H1 (cell line): ENCODE data around the gene CLMP. TPM values are rescaled to one million over a fixed set of nuclear protein-coding genes. Genes with fewer than 3 reads are reported as not detected.

Experiments used
- CTCF ChIP-seq, 3 experiments: IDR thresholded peaks; 1 replicate in 2 of 3; 2 replicates in 1 of 3; pipeline versions ENCODE4 v1.5.1 to v1.6.1; 2011; ENCODE audit warnings: low read length in 3 of 3, mild to moderate bottlenecking in 3 of 3, inconsistent platforms in 2 of 3, low read depth in 1 of 3, moderate library complexity in 1 of 3; ENCODE audit not compliant: insufficient read depth in 1 of 3; ENCODE audit errors: control extremely low read depth in 1 of 3
- polyA plus RNA-seq, 7 experiments: library from polyadenylated mRNA; depleted of rRNA in 3 of 7; stranded (reverse) in 5 of 7; unstranded in 2 of 7; fragments of >200 nt in 5 of 7; fragments of 200-250 nt in 2 of 7; gene quantifications; 1 replicate in 5 of 7; 2 replicates in 1 of 7; 4 replicates in 1 of 7; pipeline versions ENCODE4 v1.2.1 to v1.2.3, GENCODE V29; 2011 to 2013; ENCODE audit warnings: missing spikeins in 2 of 7, mixed read lengths in 2 of 7
- total RNA-seq: library from RNA; stranded (reverse); fragmentation: NEBNext Ultra II Directional; extraction: Animal tissue kit (Norgen Biotek cat#: 25700); gene quantifications from 2 replicates; pipeline ENCODE4 v1.2.1, GENCODE V29; 2021

Gene CLMP
- total and polyA plus RNA-seq, 2 of the 8 experiments (the other 6 are each of a cell fraction or from before 2014, with no cell fraction given): 9.9 to 24.1 TPM

- TF ChIP-seq CTCF (IDR thresholded peaks at IDR 0.05; ENCODE audit: control extremely low read depth in 1 of 3, insufficient read depth in 1 of 3, low read depth in 1 of 3, low read length in 3 of 3): peak in 2 of 3 experiments; percentile 59 to 71; a peak in 3 of 4 replicates
These were observed 91.6 kb downstream of the CLMP start (continued) for GRCh38 chr11:123103326-123103980.
